ENCODE data around the gene PPIB. TPM values are rescaled to one million over a fixed set of nuclear protein-coding genes. Genes with fewer than 3 reads are reported as not detected.
A peak's percentile ranks its signal among the peaks of the same experiment; 100 is the strongest.
"Not testable (repeated sequence)": the region's sequence is repeated elsewhere in the genome, so short reads cannot be mapped to it uniquely, and the experiment has no call there.

Gene PPIB
- total RNA-seq, 1 experiment from 2014 or later, result 1,133 TPM

DNA sequence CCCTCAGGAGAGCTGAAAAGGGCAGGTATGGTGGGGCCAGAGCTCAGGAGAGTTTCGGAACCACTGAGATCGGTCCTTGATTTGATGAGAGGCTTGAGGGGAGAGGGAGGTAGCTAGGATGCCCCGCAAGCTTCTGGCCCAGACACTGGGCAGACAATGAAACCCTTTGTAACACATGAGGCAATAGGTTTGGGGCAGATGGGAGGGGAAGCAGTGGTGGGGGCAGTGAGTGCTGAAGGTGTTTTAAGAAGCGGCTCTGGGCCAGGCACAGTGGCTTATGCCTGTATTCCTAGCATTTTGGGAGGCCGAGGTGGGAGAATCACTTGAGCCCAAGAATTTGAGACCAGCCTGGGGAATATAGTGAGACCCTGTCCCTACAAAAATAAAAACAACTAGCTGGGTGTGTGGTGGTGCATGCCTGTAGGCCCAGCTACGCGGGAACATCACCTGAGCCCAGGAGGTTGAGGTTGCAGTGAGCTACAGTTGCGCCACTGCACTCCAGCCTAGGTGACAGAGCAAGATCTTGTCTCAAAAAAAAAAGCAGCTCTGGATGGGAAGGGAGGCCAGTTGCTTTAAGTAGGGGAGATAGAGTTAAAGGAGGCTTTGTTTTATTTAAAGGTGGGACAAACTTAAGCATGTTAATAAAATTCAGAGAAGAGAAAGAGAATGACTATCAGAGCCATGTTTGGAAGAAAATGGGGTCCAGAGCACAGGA, 20.9 kb downstream of the PPIB start:
- DNase-seq (ENCODE audit: low read depth), result no peak

DNA sequence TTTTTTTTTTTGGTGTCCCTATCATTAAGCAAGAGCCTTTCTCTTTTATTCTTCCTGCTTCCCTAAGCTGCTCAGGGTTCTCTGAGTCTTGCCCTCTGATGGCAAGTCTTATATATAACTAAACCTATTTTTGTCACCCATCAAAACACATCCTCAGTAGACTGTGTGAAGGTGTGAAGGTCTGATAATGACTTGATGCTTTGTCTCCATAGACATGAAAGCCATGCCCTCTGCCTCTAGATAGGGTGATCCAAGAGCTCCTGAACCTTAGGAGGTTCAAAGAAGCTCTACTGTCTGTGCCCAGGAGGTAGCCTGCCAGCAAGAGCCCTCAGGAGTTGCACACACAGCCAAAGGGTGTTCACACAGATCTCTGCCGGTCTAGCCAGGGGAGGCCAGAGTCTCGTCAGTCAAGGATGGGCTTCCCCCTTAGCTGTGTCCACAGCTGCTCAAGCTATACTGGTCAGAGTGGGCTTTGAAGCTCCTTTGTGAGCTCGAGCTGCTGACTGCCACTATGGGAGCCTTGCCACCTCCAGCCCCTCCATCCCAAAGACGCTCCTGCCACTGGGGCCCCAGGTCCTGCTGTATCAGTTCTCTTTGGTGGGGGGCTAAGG, 24.4 kb downstream of the PPIB start:
- no peak for DNase-seq (ENCODE audit: low read depth)

DNA sequence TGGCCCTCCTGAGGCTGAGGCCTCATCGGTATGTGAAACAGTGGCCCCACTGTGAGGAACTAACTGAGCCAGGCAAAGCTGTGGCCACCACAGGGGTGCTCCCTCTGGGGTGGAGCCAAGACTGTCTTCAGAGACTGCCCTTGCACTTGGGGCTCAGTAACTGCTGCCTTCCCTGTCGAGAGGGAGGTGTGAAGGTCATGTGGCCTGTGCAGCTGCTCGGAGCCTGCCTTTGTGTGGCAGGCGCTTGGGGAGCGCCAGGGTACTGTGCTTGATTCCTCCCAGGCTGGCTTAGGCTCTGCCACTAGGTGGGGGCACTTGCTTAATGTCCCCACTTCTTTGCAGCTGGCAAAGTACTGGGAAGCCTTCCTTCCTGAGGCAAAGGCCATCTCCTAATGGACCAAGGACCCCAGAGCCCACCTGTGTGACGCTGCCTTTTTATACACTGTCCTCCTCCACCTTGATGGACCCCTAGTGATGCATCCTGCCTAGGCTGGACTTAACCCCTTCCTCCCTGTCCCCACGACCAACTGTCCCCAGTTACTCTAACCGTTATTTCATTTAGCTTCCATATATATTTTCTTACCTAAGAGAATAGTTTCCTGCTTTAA, 25.5 kb downstream of the PPIB start:
- no peak for DNase-seq (ENCODE audit: low read depth)

DNA sequence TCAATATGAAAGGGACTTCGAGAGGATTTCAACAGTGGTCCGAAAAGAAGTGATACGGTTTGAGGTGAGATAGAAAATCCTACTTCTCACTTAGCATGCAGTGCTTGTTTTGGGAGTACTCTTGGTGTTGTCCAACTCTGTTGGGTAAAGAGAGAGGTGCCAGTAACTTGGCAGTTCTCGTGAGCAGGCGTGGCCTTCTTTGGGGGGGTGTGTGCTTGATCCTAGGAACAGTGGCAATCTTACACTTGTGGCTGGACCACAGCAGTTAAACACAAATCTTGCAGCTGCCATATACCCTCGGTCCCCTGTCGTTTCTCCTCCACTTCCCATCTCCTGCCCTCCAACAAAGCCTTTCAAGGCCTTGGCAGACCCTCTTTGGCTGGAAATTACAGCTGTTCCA, 26.5 kb downstream of the PPIB start:
- no peak for DNase-seq (ENCODE audit: low read depth)

DNA sequence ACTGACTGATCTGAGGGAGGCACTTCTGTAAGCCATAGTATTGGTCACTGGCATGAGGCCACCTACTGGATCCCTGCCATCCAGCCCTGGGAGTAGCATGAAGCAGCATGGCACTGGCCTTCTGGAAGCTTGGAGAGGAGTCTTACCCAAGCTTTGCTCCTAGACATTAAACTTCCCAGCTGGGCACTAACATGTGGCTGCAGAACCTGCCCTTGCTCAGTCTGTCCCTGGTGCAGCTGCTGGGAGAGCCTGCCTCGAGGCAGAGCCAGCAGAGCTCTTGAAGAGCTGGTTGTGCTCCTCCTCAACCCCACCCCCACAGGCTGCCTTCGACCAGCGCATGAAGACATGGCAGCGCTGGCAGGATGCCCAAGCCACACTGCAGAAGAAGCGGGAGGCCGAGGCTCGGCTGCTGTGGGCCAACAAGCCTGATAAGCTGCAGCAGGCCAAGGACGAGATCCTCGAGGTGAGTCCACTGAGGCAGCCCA, 28.4 kb downstream of the PPIB start:
- peak; percentile 45 for DNase-seq (ENCODE audit: low read depth)

DNA sequence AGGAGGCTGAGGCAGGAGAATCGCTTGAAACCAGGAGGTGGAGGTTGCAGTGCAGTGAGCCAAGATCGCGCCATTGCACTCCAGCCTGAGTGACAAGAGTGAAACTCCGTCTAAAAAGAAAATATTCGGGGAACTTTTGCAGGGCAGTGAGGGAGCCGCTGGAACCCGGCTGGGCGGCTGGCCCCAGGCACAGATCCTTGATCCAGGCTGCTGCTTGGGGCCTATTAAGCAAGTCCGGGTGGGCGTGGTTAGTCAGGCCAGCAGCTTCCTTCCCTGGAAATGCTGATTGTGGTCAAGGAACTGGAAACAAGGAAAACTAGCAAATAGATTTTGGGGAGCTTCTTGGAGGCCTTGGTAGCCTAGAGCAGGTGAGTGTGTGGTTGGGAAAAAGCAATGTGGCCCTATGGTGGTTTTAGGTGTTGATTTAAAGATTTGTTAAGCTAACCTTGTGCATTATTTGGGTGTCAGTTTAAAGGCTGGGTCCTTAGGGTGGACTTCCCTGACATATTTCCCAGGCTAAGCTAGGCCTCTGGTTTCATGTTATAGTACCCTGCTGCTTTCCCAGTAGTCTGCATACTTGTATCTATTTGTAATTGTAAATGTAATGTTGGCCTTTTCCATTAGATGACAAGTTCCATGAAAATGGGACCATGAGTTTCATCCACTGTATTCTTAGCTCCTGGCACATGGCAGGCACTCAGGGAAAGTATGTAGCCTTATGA, 29.0 kb downstream of the PPIB start:
- no peak for DNase-seq (ENCODE audit: low read depth)

DNA sequence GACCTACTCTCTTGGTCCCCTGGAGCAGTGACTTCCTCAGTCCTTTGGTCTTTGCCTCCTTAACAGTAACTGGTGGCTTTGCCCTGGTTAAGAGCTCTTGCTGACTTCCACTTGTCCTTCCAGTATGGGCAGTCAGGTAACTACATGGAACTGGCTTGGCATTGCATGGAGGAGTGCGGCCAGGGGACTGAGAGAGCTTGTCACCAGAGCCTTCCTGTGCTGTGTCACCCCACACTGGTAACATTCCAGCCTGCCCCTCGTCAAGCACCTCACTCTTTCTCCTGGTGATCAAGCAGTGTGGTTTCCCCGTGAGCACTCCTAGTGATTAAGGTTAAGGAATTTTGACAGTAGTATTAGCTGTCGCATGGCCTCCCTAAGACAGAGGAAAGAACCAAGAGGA, 30.6 kb downstream of the PPIB start:
- DNase-seq (ENCODE audit: low read depth), result no peak

DNA sequence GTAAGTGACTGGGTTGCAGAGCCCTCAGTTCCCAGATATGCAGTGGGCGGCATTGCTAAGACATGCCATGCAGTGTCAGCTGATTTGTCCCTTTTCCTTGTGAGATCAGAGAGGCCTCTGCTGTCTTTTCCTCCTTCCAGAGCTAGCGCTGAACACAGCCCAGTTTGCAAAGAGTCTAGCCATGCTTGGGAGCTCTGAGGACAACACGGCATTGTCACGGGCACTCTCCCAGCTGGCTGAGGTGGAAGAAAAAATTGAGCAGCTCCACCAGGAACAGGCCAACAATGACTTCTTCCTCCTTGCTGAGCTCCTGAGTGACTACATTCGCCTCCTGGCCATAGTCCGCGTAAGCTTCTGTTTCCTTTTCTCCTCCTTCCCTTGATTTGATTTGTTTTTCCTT, 31.3 kb downstream of the PPIB start:
- DNase-seq (ENCODE audit: low read depth), result no peak

DNA sequence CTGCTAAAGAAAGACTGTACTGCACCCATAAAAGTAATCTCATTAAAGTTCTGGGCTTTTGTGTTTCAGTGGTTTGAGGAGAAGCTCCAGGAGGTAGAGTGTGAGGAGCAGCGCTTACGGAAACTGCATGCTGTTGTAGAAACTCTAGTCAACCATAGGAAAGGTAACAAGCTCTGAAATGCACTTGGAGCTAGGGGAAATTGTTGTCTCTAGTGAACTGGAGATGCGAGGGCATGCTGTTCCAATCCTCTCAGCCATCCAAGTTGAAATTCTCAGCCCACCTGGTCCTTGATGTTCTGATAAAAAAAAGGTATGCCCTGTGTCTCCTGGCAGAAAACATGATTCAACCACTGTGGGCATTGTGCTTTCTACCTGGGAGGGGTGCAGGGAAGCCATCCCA, 32.7 kb downstream of the PPIB start:
- DNase-seq (ENCODE audit: low read depth), result no peak

DNA sequence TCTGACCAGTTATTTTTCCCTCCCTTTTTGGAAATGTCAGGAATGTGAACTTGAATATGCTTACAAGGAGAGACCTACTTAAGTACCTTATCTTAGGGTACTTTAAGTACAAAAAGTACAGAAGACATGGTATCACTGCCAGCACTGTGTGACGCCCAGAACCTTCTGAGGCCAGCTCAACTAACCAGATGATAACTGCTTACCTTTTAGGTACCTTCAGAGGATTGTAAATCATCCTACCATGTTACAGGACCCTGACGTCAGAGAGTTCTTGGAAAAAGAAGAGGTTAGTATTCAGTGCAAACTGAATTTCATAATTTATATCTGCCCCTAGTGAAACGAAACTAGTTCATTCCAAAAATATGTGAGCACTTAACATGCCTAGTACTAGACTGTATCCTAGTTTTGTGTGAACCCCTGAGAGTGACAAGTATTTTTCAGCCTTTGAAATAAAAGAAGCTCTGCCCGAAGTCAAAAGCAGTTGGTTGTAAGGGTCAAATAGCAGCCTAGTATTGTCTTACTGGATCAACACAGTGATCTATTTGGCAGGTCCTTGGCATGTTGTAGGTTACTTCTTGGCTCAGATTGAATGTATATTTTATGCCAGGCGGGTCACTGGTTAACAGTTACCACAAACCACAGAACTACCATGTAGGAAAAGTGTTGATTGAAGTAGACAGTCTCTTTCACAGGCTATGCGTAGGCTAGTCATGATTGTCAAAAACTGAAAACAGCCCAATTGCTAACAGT, 35.1 kb downstream of the PPIB start:
- DNase-seq (ENCODE audit: low read depth), result no peak

DNA sequence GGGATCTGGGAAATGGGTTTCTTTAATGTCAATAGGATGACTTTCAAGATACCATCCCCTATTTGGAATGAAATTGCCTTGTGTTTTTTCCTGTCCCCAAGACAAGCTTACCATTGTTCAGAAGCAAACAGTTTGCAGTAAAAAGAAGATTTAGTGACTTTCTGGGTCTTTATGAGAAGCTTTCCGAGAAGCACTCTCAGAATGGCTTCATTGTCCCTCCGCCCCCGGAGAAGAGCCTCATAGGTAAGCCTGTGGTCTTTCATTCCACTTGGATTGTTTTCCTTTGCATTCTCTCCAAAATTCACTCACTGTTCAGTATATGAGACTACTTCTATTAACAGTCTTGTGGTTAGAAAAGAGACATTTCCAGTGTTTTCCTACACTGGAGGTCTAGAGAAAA, 36.8 kb downstream of the PPIB start:
- DNase-seq (ENCODE audit: low read depth), result peak; percentile 19

DNA sequence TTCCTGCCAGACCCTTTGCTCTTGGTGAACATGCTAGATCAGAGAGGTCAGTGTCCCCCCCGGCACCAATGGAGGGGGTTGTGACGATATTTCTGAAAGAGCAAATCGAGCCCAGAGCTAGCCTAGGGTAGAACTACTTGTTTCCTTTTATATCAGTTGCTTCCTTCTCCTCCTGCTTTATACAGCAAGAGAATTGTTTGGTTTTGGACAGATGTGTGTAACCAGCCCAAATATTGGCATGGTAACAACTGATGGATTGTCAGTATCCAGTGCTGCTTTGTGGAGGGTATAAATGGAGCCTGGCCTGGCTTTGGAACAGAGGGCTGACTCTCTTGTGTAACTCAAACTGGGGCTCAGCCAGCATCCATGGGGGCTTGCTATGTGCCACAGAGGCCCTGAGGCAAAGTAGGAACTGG, 39.9 kb downstream of the PPIB start:
- DNase-seq (ENCODE audit: low read depth), result peak; percentile 54

DNA sequence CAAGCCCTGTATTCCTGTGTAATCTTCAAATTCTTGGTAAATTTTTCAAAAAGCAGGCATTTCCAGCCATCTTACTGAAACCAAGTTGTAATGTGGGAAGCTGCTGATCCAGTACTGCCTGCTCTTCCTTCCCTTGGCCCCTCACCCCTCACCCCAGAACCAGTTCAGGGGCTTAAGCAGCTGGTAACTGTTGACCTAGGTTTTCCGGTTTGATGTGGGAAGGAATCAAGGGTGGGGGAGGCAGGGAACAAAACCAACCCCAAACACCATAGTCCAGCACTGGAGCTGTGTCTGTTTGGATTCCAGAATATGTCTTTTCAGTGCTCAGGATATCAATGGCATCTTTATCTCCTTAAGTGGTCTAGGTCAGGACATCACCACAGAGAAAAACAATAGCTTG, 40.4 kb downstream of the PPIB start:
- DNase-seq (ENCODE audit: low read depth), result no peak

DNA sequence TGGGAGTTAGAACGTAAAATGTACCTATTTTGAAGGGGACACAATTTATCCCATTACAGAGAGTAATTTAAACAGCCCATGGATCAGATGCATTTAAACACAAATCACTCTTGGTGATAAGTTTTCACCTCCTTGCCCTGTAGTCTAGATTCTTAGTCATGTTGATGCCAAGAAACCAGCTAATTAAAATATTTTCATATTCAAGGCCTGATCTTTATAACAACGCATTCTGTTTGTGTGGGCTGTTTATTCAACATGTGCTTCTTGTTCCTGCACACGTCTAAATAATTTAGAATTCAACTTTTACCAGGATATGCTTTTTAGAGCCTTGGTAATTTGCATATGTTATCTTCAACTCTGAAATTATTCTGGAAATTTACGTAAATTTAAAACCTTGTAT, 41.2 kb downstream of the PPIB start:
- no peak for DNase-seq (ENCODE audit: low read depth)

DNA sequence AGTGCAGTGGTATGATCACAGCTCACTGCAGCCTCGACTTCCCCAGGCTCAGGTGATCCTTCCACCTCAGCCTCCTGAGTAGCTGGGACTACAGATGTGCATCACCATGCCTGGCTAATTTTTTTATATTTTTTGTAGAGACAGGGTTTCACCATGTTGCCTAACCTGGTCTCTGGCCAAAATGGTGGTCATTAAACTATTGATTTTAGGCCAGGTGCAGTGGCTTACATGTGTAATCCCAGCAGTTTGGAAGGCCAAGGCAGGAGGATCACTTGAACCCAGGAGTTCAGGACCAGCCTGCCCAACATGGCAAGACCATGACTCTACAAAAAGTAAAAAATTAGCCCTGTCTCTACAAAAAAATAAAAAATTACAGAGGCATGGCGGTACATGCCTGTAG, 42.5 kb downstream of the PPIB start:
- not testable (repeated sequence) for DNase-seq (ENCODE audit: low read depth)

DNA sequence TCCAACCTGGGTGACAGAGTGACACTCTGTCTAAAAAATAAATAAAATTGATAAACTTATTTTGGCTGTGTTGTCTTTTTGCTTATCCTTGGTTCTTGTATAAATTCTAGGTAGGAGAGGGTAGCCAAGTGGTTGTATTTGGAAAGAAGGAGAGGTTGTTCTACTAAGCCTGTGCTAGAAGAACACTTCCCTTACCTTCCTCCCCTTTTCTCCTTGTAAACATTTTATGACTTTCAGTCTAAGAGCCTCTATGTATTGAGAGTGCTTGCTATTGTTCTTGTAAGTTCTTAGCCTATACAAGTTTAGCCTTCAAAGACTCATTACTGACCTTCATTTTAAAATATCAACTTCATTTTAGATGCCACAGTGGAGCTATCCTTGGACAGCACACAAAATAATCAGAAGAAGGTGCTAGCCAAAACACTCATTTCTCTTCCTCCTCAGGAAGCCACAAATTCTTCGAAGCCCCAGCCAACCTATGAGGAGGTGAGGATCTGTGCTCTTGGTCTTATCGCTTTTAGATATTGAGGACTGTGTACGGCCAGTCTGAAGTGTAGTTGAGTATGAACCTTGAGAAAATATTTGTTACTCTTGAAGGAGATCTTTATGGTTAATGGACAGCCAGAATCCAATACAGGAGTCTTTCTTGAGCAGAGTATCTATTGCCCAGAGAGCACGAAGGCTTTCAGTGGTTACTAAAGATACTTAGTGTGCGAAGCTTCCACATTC, 44.9 kb downstream of the PPIB start:
- DNase-seq (ENCODE audit: low read depth), result no peak

DNA sequence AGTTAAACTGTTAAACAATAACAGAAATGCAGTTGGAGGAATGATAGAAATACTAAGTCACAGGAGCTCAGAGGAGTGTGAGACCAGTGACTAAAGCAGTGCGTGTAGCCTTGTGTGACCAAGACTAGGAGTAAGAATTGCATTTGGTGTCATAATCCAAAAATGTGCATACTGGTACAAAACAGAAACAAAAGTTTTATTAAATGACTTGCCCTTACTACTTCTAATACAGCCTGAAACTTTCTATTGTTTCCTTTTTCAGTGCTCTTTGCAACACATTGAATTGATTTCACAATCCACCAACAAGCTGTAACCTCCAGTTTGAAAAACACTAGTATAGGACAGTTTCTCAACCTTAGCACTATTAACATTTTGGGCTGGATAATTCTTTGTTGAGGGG, 49.9 kb downstream of the PPIB start:
- DNase-seq (ENCODE audit: low read depth), result no peak

DNA sequence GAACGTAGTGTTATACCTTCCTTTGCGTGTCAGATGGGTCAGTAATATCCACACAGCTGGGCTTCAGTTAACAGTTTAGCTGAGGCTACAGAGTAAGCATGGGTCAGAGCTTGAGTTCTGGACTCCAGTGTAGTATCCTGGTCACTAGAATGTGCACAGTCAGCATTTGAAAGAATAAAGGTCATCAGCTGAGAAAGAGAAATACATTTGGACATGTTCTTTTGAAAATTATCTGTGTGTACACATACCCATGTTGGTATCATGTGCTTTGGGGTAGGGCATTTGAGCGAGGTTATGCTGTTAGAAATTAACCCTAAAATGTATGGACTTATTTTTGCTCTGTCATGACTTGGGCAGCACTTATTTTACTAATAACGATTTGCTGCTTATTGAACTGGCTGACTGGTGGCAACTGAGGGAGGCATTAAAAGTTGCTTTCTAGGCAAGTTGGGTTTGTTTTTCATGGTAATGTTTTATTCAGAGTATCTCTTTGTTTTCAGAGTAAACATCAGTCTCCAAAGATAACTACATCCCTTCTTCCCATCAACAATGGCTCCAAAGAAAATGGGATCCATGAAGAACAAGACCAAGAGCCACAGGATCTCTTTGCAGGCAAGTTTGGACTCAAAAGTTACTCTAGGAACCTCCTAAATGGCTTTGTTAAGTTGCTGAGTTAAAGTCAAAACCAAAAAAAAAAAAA, 50.6 kb downstream of the PPIB start:
- no peak for DNase-seq (ENCODE audit: low read depth)

DNA sequence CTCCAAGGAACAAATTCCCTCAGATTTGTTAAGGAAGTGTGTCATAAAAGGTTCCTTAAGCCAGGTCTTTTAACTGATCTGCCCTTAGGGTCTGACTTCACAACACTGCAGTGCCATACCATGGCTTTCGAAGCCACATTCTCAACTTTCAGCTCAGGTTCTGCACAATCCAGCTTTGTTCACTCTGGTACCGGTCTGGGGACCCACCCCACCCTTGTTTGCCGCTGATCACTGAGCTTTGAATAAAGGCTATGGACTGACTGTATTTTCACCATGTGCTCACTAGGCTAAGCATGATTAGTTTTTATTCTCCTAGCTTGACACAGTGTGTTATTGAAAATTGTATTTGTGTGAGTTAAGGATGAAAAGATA, 51.2 kb downstream of the PPIB start:
- peak; percentile 24 for DNase-seq (ENCODE audit: low read depth)

DNA sequence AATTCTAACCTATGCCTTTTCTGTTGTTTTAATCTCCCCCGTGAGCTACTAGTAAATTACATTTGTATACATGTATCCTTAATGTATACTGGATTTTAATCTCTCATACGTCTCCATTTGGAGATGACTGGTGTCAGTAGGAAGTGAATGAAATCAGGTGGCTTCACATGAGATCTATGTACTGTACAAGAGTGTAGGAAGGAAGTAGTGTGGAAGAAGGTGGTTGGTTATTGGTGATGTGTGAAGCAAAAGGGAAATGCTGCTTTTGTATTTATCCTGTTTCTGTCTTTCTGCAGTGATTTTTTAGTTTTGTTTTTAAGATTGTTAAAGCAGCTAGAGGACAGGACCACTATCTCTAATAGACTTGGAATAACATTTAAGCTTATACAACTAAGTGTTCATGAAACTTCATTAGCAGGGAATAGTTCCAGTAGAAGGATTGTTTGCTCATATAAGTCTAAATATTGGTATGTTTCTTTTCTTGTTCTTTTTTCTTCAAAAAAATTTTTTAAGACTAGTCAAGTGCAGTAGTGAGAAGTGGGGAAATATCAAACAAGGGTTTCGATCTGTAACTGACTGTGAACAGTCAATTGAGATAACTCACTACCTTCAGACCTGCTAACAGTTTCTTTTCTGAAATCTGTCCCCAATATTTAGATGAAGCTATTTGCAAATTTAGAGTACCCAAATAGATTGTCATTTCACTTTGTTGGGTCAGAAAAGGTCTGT, 51.7 kb downstream of the PPIB start:
- DNase-seq (ENCODE audit: low read depth), result no peak

Measured in RPMI7951 (cell line).